Measurements from ENCODE around the gene HOXD3. TPM values are rescaled to one million over a fixed set of nuclear protein-coding genes. Genes with fewer than 3 reads are reported as not detected.

HOXD3 gene
- total and polyA plus RNA-seq, 9 of the 15 experiments (the other 6 are each of a cell fraction or from before 2014, with no cell fraction given), result not detected

DNA sequence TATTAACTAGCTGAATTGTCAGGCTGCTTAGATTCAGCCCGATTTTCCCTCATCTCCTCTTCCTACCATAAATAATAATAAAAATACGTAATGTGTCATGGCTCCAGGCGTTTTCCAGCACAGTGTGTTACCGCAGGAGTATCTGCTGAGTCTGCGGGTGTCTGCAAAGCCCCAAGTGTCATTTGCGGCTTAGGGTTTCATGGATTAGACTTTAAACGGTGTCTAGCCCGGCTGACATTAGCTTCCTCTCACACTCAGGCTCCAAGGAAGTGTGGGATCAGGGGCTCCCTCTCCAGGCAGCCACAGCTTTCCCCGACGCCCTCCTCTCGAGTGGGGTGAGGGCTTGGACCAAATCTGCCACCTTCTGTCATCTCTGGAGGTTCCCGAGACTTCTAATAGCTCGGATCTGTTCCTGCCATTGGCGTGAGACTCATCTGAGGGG lies 17.3 kb downstream of the HOXD3 start:
- FAIRE-seq (no peak), DNase-seq (ENCODE audit: extremely low read depth in 1 of 4, low spot score in 3 of 4) (no peak), ATAC-seq (no peak)
- H3K27ac ChIP-seq (ENCODE audit: extremely low read depth, low read depth, low read length), result no peak overlapping the region
- no peak overlapping the region for H2AFZ ChIP-seq (ENCODE audit: low read depth, low read length)
- BruUV-seq (replicated peaks), result no TSS peak
- H3K9me1 ChIP-seq (ENCODE audit: control insufficient read depth, insufficient read depth, low read length), result no peaks in the 10 kb centered on the region
- POLR2A ChIA-PET, result interaction anchor here (0.6 to 0.9 kb wide), 4 partner anchors 12 to 812 kb away, joined by 3 read pairs; no protein-coding TSS in a partner anchor
- H3K79me2 ChIP-seq (ENCODE audit: control insufficient read depth, insufficient read depth, low read length), result no peaks in the 10 kb centered on the region
- in situ Hi-C loops (cut with MboI) (no loop called here), intact Hi-C loops (cut with micrococcal nuclease) (no loop called here)
- no peaks in the 10 kb centered on the region for H3K36me3 ChIP-seq (ENCODE audit: control insufficient read depth, insufficient read depth, low read length)
- 1% methylated on average over 14 of the region's 14 CpGs for WGBS (ENCODE audit: insufficient coverage, low coverage, missing lambda C conversion rate)
- H3K4me1 ChIP-seq (replicated peaks in 1 of 2; ENCODE audit: control insufficient read depth in 2 of 2, insufficient read depth in 2 of 2, low read length in 2 of 2), result peaks cover 0 to 31% of the 10 kb centered on the region in 2 experiments; a peak in 2 of 5 replicates
- H4K20me1 ChIP-seq (replicated peaks; ENCODE audit: control insufficient read depth, insufficient read depth, low read length), result no peaks in the 10 kb centered on the region; the same call in 1 of the 2 replicates
- H3K4me3 ChIP-seq, result no peak overlapping the region
- CTCF ChIA-PET (ENCODE audit: low intra/inter-chr PET ratio), result no interaction called here
- no peak overlapping the region for H3K4me2 ChIP-seq (ENCODE audit: insufficient read depth, low read length)
- H3K27me3 ChIP-seq (ENCODE audit: control insufficient read depth in 2 of 2, insufficient read depth in 2 of 2, low read length in 2 of 2), result peaks cover 58 to 70% of the 10 kb centered on the region in 2 experiments
- no peak overlapping the region for H3K9ac ChIP-seq (ENCODE audit: insufficient read depth in 1 of 2, low read depth in 2 of 2, low read length in 2 of 2)
- H3K9me3 ChIP-seq (replicated peaks; ENCODE audit: control insufficient read depth, insufficient read depth, low read depth, low read length), result no peaks in the 10 kb centered on the region
- TF ChIP-seq ZNF780A (CRISPR knock-in tag; IDR thresholded peaks at IDR 0.05), result no peak
- TF ChIP-seq SNRNP70 (optimal IDR thresholded peaks at IDR 0.05; ENCODE audit: low read depth, low read length), result no peak
- TF ChIP-seq, protein P1, sequence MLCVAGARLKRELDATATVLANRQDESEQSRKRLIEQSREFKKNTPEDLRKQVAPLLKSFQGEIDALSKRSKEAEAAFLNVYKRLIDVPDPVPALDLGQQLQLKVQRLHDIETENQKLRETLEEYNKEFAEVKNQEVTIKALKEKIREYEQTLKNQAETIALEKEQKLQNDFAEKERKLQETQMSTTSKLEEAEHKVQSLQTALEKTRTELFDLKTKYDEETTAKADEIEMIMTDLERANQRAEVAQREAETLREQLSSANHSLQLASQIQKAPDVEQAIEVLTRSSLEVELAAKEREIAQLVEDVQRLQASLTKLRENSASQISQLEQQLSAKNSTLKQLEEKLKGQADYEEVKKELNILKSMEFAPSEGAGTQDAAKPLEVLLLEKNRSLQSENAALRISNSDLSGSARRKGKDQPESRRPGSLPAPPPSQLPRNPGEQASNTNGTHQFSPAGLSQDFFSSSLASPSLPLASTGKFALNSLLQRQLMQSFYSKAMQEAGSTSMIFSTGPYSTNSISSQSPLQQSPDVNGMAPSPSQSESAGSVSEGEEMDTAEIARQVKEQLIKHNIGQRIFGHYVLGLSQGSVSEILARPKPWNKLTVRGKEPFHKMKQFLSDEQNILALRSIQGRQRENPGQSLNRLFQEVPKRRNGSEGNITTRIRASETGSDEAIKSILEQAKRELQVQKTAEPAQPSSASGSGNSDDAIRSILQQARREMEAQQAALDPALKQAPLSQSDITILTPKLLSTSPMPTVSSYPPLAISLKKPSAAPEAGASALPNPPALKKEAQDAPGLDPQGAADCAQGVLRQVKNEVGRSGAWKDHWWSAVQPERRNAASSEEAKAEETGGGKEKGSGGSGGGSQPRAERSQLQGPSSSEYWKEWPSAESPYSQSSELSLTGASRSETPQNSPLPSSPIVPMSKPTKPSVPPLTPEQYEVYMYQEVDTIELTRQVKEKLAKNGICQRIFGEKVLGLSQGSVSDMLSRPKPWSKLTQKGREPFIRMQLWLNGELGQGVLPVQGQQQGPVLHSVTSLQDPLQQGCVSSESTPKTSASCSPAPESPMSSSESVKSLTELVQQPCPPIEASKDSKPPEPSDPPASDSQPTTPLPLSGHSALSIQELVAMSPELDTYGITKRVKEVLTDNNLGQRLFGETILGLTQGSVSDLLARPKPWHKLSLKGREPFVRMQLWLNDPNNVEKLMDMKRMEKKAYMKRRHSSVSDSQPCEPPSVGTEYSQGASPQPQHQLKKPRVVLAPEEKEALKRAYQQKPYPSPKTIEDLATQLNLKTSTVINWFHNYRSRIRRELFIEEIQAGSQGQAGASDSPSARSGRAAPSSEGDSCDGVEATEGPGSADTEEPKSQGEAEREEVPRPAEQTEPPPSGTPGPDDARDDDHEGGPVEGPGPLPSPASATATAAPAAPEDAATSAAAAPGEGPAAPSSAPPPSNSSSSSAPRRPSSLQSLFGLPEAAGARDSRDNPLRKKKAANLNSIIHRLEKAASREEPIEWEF (CRISPR knock-in tag; IDR thresholded peaks at IDR 0.05), result no peak
- no peak for TF ChIP-seq COPS2 (conservative IDR thresholded peaks at IDR 0.05)
- no peak for TF ChIP-seq MIER1 (IDR thresholded peaks at IDR 0.05; ENCODE audit: low read depth)
- no peak for TF ChIP-seq SPI1 (IDR thresholded peaks at IDR 0.05; ENCODE audit: borderline replicate concordance, low read depth, low read length)
- peak; percentile 54 for TF ChIP-seq CBX2 (IDR thresholded peaks at IDR 0.05; ENCODE audit: insufficient read depth, low read length, poor library complexity, severe bottlenecking)
- TF ChIP-seq PPARD (CRISPR knock-in tag; IDR thresholded peaks at IDR 0.05), result no peak
- no peak for TF ChIP-seq CBX1 (IDR thresholded peaks at IDR 0.05; ENCODE audit: low read depth)
- TF ChIP-seq ZFP36 (IDR thresholded peaks at IDR 0.05; ENCODE audit: low read depth, low read length, partially characterized antibody), result peak; percentile 4
- TF ChIP-seq, protein P2, sequence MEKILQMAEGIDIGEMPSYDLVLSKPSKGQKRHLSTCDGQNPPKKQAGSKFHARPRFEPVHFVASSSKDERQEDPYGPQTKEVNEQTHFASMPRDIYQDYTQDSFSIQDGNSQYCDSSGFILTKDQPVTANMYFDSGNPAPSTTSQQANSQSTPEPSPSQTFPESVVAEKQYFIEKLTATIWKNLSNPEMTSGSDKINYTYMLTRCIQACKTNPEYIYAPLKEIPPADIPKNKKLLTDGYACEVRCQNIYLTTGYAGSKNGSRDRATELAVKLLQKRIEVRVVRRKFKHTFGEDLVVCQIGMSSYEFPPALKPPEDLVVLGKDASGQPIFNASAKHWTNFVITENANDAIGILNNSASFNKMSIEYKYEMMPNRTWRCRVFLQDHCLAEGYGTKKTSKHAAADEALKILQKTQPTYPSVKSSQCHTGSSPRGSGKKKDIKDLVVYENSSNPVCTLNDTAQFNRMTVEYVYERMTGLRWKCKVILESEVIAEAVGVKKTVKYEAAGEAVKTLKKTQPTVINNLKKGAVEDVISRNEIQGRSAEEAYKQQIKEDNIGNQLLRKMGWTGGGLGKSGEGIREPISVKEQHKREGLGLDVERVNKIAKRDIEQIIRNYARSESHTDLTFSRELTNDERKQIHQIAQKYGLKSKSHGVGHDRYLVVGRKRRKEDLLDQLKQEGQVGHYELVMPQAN (IDR thresholded peaks at IDR 0.05; ENCODE audit: borderline replicate concordance), result no peak
- no peak for TF ChIP-seq ZKSCAN8 (CRISPR knock-in tag; IDR thresholded peaks at IDR 0.05)
- TF ChIP-seq FOXA1 (IDR thresholded peaks at IDR 0.05; ENCODE audit: borderline replicate concordance), result no peak
- no peak for TF ChIP-seq GTF2E2 (tag; IDR thresholded peaks at IDR 0.05)
- TF ChIP-seq, protein P3, sequence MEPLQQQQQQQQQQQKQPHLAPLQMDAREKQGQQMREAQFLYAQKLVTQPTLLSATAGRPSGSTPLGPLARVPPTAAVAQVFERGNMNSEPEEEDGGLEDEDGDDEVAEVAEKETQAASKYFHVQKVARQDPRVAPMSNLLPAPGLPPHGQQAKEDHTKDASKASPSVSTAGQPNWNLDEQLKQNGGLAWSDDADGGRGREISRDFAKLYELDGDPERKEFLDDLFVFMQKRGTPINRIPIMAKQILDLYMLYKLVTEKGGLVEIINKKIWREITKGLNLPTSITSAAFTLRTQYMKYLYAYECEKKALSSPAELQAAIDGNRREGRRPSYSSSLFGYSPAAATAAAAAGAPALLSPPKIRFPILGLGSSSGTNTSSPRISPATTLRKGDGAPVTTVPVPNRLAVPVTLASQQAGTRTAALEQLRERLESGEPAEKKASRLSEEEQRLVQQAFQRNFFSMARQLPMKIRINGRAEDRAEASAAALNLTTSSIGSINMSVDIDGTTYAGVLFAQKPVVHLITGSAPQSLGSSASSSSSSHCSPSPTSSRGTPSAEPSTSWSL (CRISPR knock-in tag; IDR thresholded peaks at IDR 0.05; ENCODE audit: borderline replicate concordance), result no peak

Measured in K562 (cell line).